HepG2 (cell line): ENCODE results near the gene FAM219A. TPM values are rescaled to one million over a fixed set of nuclear protein-coding genes. Genes with fewer than 3 reads are reported as not detected.

Source experiments
- BORCS8-MEF2B ChIP-seq: sonication (generic); formaldehyde crosslinking; IDR thresholded peaks from 2 replicates; pipeline ENCODE4 v1.8.0; 2022; ENCODE audit warnings: mild to moderate bottlenecking, missing genetic modification reagents
- CBFB ChIP-seq: sonication (generic); formaldehyde crosslinking; IDR thresholded peaks from 2 replicates; pipeline ENCODE4 v1.4.0; 2020; ENCODE audit warnings: missing genetic modification reagents
- CEBPG ChIP-seq: IDR thresholded peaks from 2 replicates; pipeline ENCODE4 v1.6.1; 2016
- DMTF1 ChIP-seq: sonication (generic); formaldehyde crosslinking; IDR thresholded peaks from 2 replicates; pipeline ENCODE4 v1.4.0; 2020; ENCODE audit warnings: mild to moderate bottlenecking, missing genetic modification reagents
- DNMT3B ChIP-seq: conservative IDR thresholded peaks from 2 replicates; pipeline ENCODE4 v1.6.1; 2016; ENCODE audit warnings: missing biosample characterization, control low read depth
- GABPB1 ChIP-seq: IDR thresholded peaks from 2 replicates; pipeline ENCODE4 v1.6.1; 2016; ENCODE audit warnings: mild to moderate bottlenecking, missing genetic modification reagents, moderate library complexity, missing compliant biosample characterization
- GMEB2 ChIP-seq: IDR thresholded peaks from 2 replicates; pipeline ENCODE4 v1.6.1; 2016; ENCODE audit warnings: missing biosample characterization, missing genetic modification reagents, low read depth
- JUND ChIP-seq: sonication (generic); formaldehyde crosslinking; IDR thresholded peaks from 2 replicates; pipeline ENCODE4 v1.8.0; 2022; ENCODE audit warnings: mild to moderate bottlenecking, missing genetic modification reagents
- MED13 ChIP-seq: sonication (generic); formaldehyde crosslinking; IDR thresholded peaks from 2 replicates; pipeline ENCODE4 v1.5.0; 2020; ENCODE audit warnings: missing genetic modification reagents
- NR2F1 ChIP-seq, 2 experiments: fragments of 450-650 bp in 1 of 2; formaldehyde crosslinking in 1 of 2; IDR thresholded peaks; 2 replicates each; pipeline versions ENCODE4 v1.5.0 to v1.6.1; 2016 to 2020; ENCODE audit warnings: mild to moderate bottlenecking in 1 of 2, missing compliant biosample characterization in 1 of 2, missing genetic modification reagents in 1 of 2, moderate library complexity in 1 of 2
- RAD51 ChIP-seq: fragments of 450-650 bp; IDR thresholded peaks from 2 replicates; pipeline ENCODE4 v1.6.1; 2016; ENCODE audit warnings: borderline replicate concordance
- RFXAP ChIP-seq: sonication (generic); formaldehyde crosslinking; IDR thresholded peaks from 2 replicates; pipeline ENCODE4 v1.4.0; 2020; ENCODE audit warnings: missing genetic modification reagents, borderline replicate concordance
- SIN3B ChIP-seq: fragments of 150-350 bp; IDR thresholded peaks from 2 replicates; pipeline ENCODE4 v1.6.1; 2014; ENCODE audit warnings: low read length
- ZBED4 ChIP-seq: sonication (generic); formaldehyde crosslinking; IDR thresholded peaks from 2 replicates; pipeline ENCODE4 v1.4.0; 2020; ENCODE audit warnings: missing genetic modification reagents, borderline replicate concordance
- ZBTB25 ChIP-seq: IDR thresholded peaks from 2 replicates; pipeline ENCODE4 v1.6.1; 2018; ENCODE audit warnings: missing genetic modification reagents
- ZFAT ChIP-seq: sonication (generic); formaldehyde crosslinking; conservative IDR thresholded peaks from 2 replicates; pipeline ENCODE4 v1.8.1; 2023; ENCODE audit warnings: missing genetic modification reagents, inconsistent platforms
- ZNF205 ChIP-seq: IDR thresholded peaks from 2 replicates; pipeline ENCODE4 v1.6.1; 2018; ENCODE audit warnings: missing biosample characterization, missing genetic modification reagents
- ZNF296 ChIP-seq: sonication (generic); formaldehyde crosslinking; conservative IDR thresholded peaks from 2 replicates; pipeline ENCODE4 v1.5.0; 2020; ENCODE audit warnings: mild to moderate bottlenecking, missing genetic modification reagents
- ZNF343 ChIP-seq: sonication (generic); formaldehyde crosslinking; IDR thresholded peaks from 2 replicates; pipeline ENCODE4 v1.4.0; 2020; ENCODE audit warnings: mild to moderate bottlenecking, missing genetic modification reagents
- ZNF816 ChIP-seq: sonication (generic); formaldehyde crosslinking; IDR thresholded peaks from 2 replicates; pipeline ENCODE4 v1.8.0; 2022; ENCODE audit warnings: missing genetic modification reagents, mild to moderate bottlenecking, borderline replicate concordance
- ZNF83 ChIP-seq: sonication (generic); formaldehyde crosslinking; IDR thresholded peaks from 2 replicates; pipeline ENCODE4 v1.4.0; 2020; ENCODE audit warnings: missing genetic modification reagents, mild to moderate bottlenecking, borderline replicate concordance
- polyA plus RNA-seq, 8 experiments: library from polyadenylated mRNA; depleted of rRNA in 3 of 8; stranded (reverse) in 7 of 8; unstranded in 1 of 8; fragments of >200 nt; fragmentation: Illumina TruSeq in 4 of 8; extraction: Trizol in 4 of 8; gene quantifications; 2 replicates each; pipeline versions ENCODE4 v1.2.1 to v1.2.3, GENCODE V29; 2011 to 2016; ENCODE audit warnings: low read depth in 4 of 8, missing spikeins in 1 of 8, mixed read lengths in 1 of 8; ENCODE audit not compliant: insufficient read depth in 1 of 8
- total RNA-seq, 5 experiments: library from RNA; depleted of rRNA; stranded (reverse); fragments of >200 nt; fragmentation: Illumina TruSeq; extraction: Trizol; gene quantifications; 2 replicates each; pipeline ENCODE4 v1.2.3, GENCODE V29; 2016; ENCODE audit warnings: low read depth in 1 of 5

Gene FAM219A
- total and polyA plus RNA-seq, 2 of the 13 experiments (the other 11 are each of a cell fraction or from before 2014, with no cell fraction given): 3.9 to 6.4 TPM

- 0 out of 2 replicates have a peak, but pooled peaks have one; percentile 63 for TF ChIP-seq ZBTB25 (CRISPR knock-in tag)
- no peak; the same call in 1 of the 2 replicates for TF ChIP-seq SIN3B
- no peak for TF ChIP-seq ZNF343 (CRISPR knock-in tag)
- 0 out of 2 replicates have a peak, but pooled peaks have one; percentile 9 for TF ChIP-seq CEBPG (CRISPR knock-in tag)
- TF ChIP-seq ZNF296 (CRISPR knock-in tag): no peak
- no peak; the same call in 1 of the 2 replicates for TF ChIP-seq DNMT3B (CRISPR knock-in tag)
- no peak for TF ChIP-seq ZFAT (CRISPR knock-in tag)
- peak; percentile 55; the same call in 1 of the 2 replicates for TF ChIP-seq CBFB (CRISPR knock-in tag)
- TF ChIP-seq GABPB1 (CRISPR knock-in tag): peak; percentile 90
- peak; percentile 45 for TF ChIP-seq BORCS8-MEF2B (CRISPR knock-in tag)
- no peak for TF ChIP-seq ZNF205 (CRISPR knock-in tag)
- TF ChIP-seq NR2F1 (CRISPR knock-in tag; IDR thresholded peaks at IDR 0.05): no peak
- peak; percentile 64; the same call in 1 of the 2 replicates for TF ChIP-seq GMEB2 (CRISPR knock-in tag)
- no peak for TF ChIP-seq JUND (CRISPR knock-in tag)
- no peak for TF ChIP-seq DMTF1 (CRISPR knock-in tag)
- no peak for TF ChIP-seq RAD51
- peak; percentile 37; the same call in 1 of the 2 replicates for TF ChIP-seq ZNF816
- 0 out of 2 replicates have a peak, but pooled peaks have one; percentile 51 for TF ChIP-seq RFXAP (CRISPR knock-in tag)
- TF ChIP-seq MED13 (CRISPR knock-in tag): 0 out of 2 replicates have a peak, but pooled peaks have one; percentile 7
- 0 out of 2 replicates have a peak, but pooled peaks have one; percentile 12 for TF ChIP-seq ZNF83 (CRISPR knock-in tag)
- TF ChIP-seq ZBED4 (CRISPR knock-in tag): peak; percentile 94; the same call in 1 of the 2 replicates
Measured at GRCh38 chr9:34376596-34377403, 81.6 kb downstream of the FAM219A start, which contains the start of gene MYORG (continued).
